Common myeloid progenitor, CD34-positive (primary cell): ENCODE data around the gene KIAA1549.
"Not testable (repeated sequence)": the region's sequence is repeated elsewhere in the genome, so short reads cannot be mapped to it uniquely, and the experiment has no call there.

Experiments
- CTCF ChIA-PET: fragments of 350-600 bp; sonication (Branson Sonifier 250); formaldehyde crosslinking; loops from one replicate; lab custom pipeline; 2021; ENCODE audit warnings: antibody characterized with exemption; lab: Charles Lee
- POLR2A ChIA-PET: fragments of 350-600 bp; sonication (Branson Sonifier 250); formaldehyde crosslinking; loops from one replicate; lab custom pipeline; 2021; ENCODE audit warnings: antibody characterized with exemption; lab: Charles Lee
- DNase-seq, 3 donors: peaks; one replicate each; pipeline versions ENCODE4 v3.0.0 to v3.0.0-alpha.2; 2013
- H3K27ac ChIP-seq, 2 experiments: 1 replicate in 1 of 2; 2 replicates in 1 of 2; pipeline ENCODE4 v1.7.0; 2013; ENCODE audit warnings: inconsistent platforms in 2 of 2, low read length in 2 of 2, mild to moderate bottlenecking in 2 of 2, low read depth in 1 of 2, moderate library complexity in 1 of 2; ENCODE audit not compliant: severe bottlenecking in 2 of 2, insufficient read depth in 1 of 2, poor library complexity in 1 of 2
- H3K27me3 ChIP-seq, 5 experiments: replicated peaks in 2 of 5; 1 replicate in 3 of 5; 2 replicates in 2 of 5; pipeline versions ENCODE4 v1.6.1 to v1.7.0; 2013; ENCODE audit warnings: low read length in 4 of 5, mild to moderate bottlenecking in 2 of 5, moderate library complexity in 2 of 5, inconsistent platforms in 1 of 5; ENCODE audit not compliant: insufficient read depth in 5 of 5, control insufficient read depth in 4 of 5
- H3K36me3 ChIP-seq, 4 experiments: 1 replicate in 2 of 4; 2 replicates in 2 of 4; pipeline versions ENCODE4 v1.6.1 to v1.7.0; 2013; ENCODE audit warnings: low read length in 3 of 4, control low read depth in 1 of 4, mild to moderate bottlenecking in 1 of 4; ENCODE audit not compliant: control insufficient read depth in 4 of 4, insufficient read depth in 4 of 4
- H3K4me1 ChIP-seq, 4 experiments: 1 replicate in 3 of 4; 2 replicates in 1 of 4; pipeline versions ENCODE4 v1.6.1 to v1.7.1; 2013; ENCODE audit warnings: low read length in 3 of 4, mild to moderate bottlenecking in 3 of 4, control low read depth in 1 of 4, inconsistent platforms in 1 of 4, moderate library complexity in 1 of 4; ENCODE audit not compliant: control insufficient read depth in 4 of 4, insufficient read depth in 4 of 4; ENCODE audit errors: control extremely low read depth in 1 of 4
- H3K4me3 ChIP-seq, 7 experiments: 1 replicate in 4 of 7; 2 replicates in 3 of 7; pipeline versions ENCODE4 v1.5.1 to v1.7.0; 2013; ENCODE audit warnings: mild to moderate bottlenecking in 7 of 7, low read length in 6 of 7, moderate library complexity in 6 of 7, inconsistent platforms in 2 of 7, low read depth in 2 of 7, control low read depth in 1 of 7; ENCODE audit not compliant: insufficient read depth in 4 of 7, control insufficient read depth in 1 of 7; ENCODE audit errors: extremely low read depth in 1 of 7
- H3K9me3 ChIP-seq, 5 experiments: 1 replicate in 4 of 5; 2 replicates in 1 of 5; pipeline versions ENCODE4 v1.6.1 to v1.7.1; 2013; ENCODE audit warnings: low read length in 4 of 5, mild to moderate bottlenecking in 2 of 5, inconsistent platforms in 1 of 5, low read depth in 1 of 5, moderate library complexity in 1 of 5; ENCODE audit not compliant: control insufficient read depth in 4 of 5, insufficient read depth in 2 of 5; ENCODE audit errors: control extremely low read depth in 1 of 5
- WGBS: methylation state at CpG from one replicate; pipeline ENCODE4 v1.1.5; 2013; ENCODE audit not compliant: insufficient coverage; 5-methylcytosine and 5-hydroxymethylcytosine counted together

KIAA1549 gene

DNA sequence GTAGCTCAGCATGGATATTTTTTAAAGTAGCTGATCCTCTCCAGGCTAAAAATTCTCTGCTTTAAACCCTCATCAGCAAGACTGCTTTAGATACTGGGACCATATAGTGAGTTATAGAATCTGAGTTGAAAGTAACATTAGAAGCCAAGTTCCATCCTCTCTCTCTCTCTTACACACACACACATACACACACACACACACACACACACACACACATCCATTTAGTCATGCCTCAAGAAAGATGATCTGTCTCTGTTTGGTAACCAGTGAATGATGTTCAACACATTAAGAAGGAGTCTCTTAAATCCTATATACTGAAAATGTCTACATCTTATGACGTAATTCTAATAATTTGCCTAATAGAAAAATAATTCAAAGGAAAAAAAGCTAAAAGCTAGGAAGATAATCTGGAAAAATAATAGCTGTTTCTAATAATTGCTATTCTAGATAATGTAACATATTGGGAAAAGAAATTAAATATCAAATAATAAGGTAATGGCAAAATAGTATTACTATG, 166.3 kb downstream of the KIAA1549 start:
- CTCF ChIA-PET = interaction anchor here (0.6 to 1.4 kb wide), 3 partner anchors 22 to 900 kb away, joined by 3 read pairs; no protein-coding TSS in a partner anchor
- POLR2A ChIA-PET = interaction anchor here (0.6 kb wide), 1 partner anchor 756 kb away, joined by 4 read pairs; no protein-coding TSS in a partner anchor
- WGBS = no CpG with 5 or more reads among the region's 1 CpG
- Histone ChIP-seq H3K4me3 (no peak overlapping the region), H3K36me3 (no peaks in the 10 kb centered on the region), H3K27ac (no peak overlapping the region), H3K27me3 (no peaks in the 10 kb centered on the region), H3K4me1 (peaks cover 0 to 3% (median 0%) of the 10 kb centered on the region in 4 experiments), H3K9me3 (no peaks in the 10 kb centered on the region)
- peak in 1 of 3 donors; percentile 6 for DNase-seq

DNA sequence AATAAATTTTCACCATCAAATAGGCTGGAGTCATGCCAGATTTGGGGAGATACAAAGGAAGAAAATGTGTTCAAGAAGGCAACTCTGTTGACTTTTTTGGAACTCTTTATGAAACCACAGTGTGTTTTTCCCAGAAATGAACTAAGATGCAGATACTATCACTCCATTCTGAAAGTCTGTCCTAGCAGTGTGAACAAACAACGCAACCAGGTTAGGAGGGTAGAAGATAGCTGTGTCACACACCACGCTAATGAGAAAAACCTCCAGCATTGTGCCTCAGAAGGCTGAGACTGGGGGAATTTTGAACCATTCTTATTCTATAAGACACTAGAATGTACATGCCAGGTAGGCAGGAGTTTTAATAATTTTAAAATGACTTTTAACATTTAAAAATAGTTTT, 167.2 kb downstream of the KIAA1549 start:
- H3K4me3 ChIP-seq = no peak overlapping the region
- peaks cover 0 to 3% (median 0%) of the 10 kb centered on the region in 4 experiments for H3K4me1 ChIP-seq
- H3K27me3 ChIP-seq = no peaks in the 10 kb centered on the region
- no CpG with 5 or more reads among the region's 2 CpGs for WGBS
- POLR2A ChIA-PET = no interaction called here
- H3K9me3 ChIP-seq = no peaks in the 10 kb centered on the region
- no peak for DNase-seq
- no peaks in the 10 kb centered on the region for H3K36me3 ChIP-seq
- CTCF ChIA-PET = interaction anchor here (1.2 to 1.4 kb wide), 2 partner anchors 21 to 75 kb away, joined by 3 read pairs; no protein-coding TSS in a partner anchor
- no peak overlapping the region for H3K27ac ChIP-seq

DNA sequence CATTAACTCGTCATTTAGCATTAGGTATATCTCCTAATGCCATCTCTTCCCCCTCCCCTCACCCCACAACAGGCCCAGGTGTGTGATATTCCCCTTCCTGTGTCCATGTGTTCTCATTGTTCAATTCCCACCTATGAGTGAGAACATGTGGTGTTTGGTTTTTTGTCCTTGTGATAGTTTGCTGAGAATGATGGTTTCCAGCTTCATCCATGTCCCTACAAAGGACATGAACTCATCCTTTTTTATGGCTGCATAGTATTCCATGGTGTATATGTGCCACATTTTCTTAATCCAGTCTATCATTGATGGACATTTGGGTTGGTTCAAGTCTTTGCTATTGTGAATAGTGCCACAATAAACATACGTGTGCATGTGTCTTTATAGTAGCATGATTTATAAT, 169.9 kb downstream of the KIAA1549 start:
- H3K4me3 ChIP-seq, H3K36me3 ChIP-seq, POLR2A ChIA-PET, H3K27me3 ChIP-seq, CTCF ChIA-PET, DNase-seq, H3K27ac ChIP-seq, H3K4me1 ChIP-seq, H3K9me3 ChIP-seq: not testable (repeated sequence)
- WGBS = no CpG with 5 or more reads among the region's 2 CpGs

DNA sequence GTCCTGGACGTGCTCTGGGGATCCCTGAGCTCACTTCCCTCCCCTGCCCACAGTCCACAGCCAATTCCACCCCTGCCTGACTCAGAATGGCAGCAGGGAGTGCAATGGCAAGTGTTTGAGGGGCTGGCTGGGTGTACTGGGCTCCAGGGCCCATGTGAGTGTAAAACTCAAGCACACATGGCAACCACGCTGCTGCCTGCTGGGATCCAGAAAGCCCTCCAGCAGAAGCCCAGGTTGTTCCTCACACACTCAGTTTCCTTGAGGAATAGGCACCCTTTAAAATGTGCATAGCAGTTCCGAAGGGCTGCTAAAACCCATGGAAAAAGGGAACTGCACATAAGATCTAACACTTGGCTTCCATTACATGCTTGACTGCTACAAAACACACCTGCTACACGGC, 171.8 kb downstream of the KIAA1549 start:
- H3K4me1 ChIP-seq = peaks cover 0 to 3% (median 0%) of the 10 kb centered on the region in 4 experiments
- 95% methylated on average over 3 of the region's 4 CpGs for WGBS
- ChIA-PET POLR2A (no interaction called here), CTCF (no interaction called here)
- H3K27ac ChIP-seq = no peak overlapping the region
- no peak for DNase-seq
- H3K27me3 ChIP-seq = no peaks in the 10 kb centered on the region
- H3K36me3 ChIP-seq = no peaks in the 10 kb centered on the region
- no peaks in the 10 kb centered on the region for H3K9me3 ChIP-seq
- H3K4me3 ChIP-seq = no peak overlapping the region

DNA sequence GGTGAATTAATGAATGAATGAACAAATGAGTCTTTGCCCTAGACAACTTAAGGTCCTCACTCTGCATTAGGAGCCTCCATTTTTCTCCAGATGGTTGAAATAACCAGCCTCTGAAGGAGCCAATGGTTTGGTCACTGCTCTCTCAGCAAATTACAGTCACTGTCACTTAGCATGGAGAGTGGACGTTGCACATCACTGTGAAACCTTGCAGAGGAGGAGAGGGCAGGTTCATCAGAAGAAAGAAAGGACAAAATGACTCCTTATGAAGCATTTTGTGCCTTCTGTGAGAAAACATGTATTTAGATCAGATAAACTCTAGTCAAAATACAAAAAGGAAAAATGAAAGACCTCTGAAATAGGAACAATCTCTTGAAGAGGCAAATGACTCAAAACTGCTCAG, 176.6 kb downstream of the KIAA1549 start:
- Histone ChIP-seq H3K4me1 (no peaks in the 10 kb centered on the region), H3K4me3 (no peak overlapping the region), H3K27me3 (no peaks in the 10 kb centered on the region), H3K36me3 (no peaks in the 10 kb centered on the region), H3K27ac (no peak overlapping the region), H3K9me3 (no peaks in the 10 kb centered on the region)
- DNase-seq = no peak
- ChIA-PET POLR2A (interaction anchor here (0.6 kb wide), 1 partner anchor 1686 kb away, joined by 3 read pairs; no protein-coding TSS in a partner anchor), CTCF (no interaction called here)
- WGBS = no CpG with 5 or more reads among the region's 1 CpG

DNA sequence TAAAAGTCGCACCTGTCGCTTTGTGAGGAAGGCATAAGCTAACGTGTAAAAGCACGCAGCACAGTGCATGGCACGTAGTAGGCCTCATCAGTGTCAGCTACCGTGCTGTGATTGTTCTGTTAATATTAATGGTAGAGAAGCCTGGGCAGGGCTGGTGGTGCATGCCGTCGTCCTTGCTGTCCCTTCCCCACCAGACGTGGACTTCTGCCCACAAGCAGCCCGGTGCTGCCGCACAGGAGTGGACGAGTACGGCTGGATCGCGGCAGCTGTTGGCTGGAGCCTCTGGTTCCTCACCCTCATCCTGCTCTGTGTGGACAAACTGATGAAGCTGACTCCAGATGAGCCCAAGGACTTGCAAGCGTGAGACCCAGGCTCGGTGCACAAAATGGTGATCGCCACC, 178.5 kb downstream of the KIAA1549 start:
- Histone ChIP-seq H3K36me3 (no peaks in the 10 kb centered on the region), H3K27me3 (no peaks in the 10 kb centered on the region), H3K4me3 (no peak overlapping the region), H3K4me1 (peaks cover 0 to 3% (median 0%) of the 10 kb centered on the region in 4 experiments), H3K27ac (no peak overlapping the region), H3K9me3 (no peaks in the 10 kb centered on the region)
- CTCF ChIA-PET = interaction anchor here (0.6 kb wide), 1 partner anchor 12 kb away, joined by 3 read pairs; no protein-coding TSS in a partner anchor
- 97% methylated on average over 15 of the region's 18 CpGs for WGBS
- DNase-seq = no peak
- POLR2A ChIA-PET = no interaction called here

DNA sequence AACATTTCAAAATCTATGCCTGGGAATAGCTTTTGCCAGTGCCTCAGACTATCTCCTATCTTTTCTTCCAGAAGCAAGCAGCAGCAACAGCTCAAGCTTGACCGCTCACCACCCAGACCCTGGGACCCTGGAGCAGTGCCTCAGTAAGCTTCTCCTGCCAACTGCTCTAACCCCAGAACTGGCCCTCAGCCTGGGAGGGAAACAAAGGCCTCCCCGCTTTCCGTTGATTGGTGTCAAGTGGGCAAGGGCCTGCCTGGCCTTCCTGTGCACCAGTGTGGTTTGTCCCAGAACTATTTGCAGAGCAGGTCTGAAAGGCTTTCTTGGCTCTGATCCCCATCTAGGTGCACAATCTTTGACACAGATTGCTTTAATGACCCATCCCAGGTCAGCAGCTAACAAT, 179.9 kb downstream of the KIAA1549 start:
- CTCF ChIA-PET = interaction anchor here (0.6 to 1.1 kb wide), 2 partner anchors 14 to 64 kb away, joined by 3 to 4 read pairs; no protein-coding TSS in a partner anchor
- no peaks in the 10 kb centered on the region for H3K27me3 ChIP-seq
- no peak overlapping the region for H3K4me3 ChIP-seq
- H3K36me3 ChIP-seq = no peaks in the 10 kb centered on the region
- 90% methylated on average over 3 of the region's 3 CpGs for WGBS
- H3K9me3 ChIP-seq = no peaks in the 10 kb centered on the region
- H3K27ac ChIP-seq = no peak overlapping the region
- no peak for DNase-seq
- POLR2A ChIA-PET = interaction anchor here (0.7 kb wide), 1 partner anchor 1154 kb away, joined by 3 read pairs; no protein-coding TSS in a partner anchor
- peaks cover 0 to 6% (median 0%) of the 10 kb centered on the region in 4 experiments for H3K4me1 ChIP-seq
